Stomach (tissue), 4 donors: ENCODE data around the gene ADTRP.

Experiments used
- EP300 ChIP-seq: sonication (generic); formaldehyde crosslinking; IDR thresholded peaks from one replicate; pipeline ENCODE4 v1.6.1; 2017; ENCODE audit warnings: antibody characterized with exemption
- POLR2A ChIP-seq, 4 donors: fragments of 450-650 bp; IDR thresholded peaks; one replicate each; pipeline ENCODE4 v1.6.1; 2016; ENCODE audit warnings: antibody characterized with exemption in 4 of 4, control low read depth in 2 of 4, mild to moderate bottlenecking in 1 of 4, moderate library complexity in 1 of 4
- POLR2AphosphoS5 ChIP-seq, 3 donors: sonication (generic); formaldehyde crosslinking; IDR thresholded peaks; one replicate each; pipeline ENCODE4 v1.6.1; 2016; ENCODE audit warnings: antibody characterized with exemption in 3 of 3
- TF ChIP-seq, protein P1 (sequence below), 7 experiments: fragments of 450-650 bp in 4 of 7; fragments of 200-600 bp in 3 of 7; sonication (generic) in 3 of 7; IDR thresholded peaks; one replicate each; pipeline ENCODE4 v1.5.1; 2016 to 2019; ENCODE audit warnings: antibody characterized with exemption in 7 of 7, control low read depth in 2 of 7, mild to moderate bottlenecking in 1 of 7

DNA sequence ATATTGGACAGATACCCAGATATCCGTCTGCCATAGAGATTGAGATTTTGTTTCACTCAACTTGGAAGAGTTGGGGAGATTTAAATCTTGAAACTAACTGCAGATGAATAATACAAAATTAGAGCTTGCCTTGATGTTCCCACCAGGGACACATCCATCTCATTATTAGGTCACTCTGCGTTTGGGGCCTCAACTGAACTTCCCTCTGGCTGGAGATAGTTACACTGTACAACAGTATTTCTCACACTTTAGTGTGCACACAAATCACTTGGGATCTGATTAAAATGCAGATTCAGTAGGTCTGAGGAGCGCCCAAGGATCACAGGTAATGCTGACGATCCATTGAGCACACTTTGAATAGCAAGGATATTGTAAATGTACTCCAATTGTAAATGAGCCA, 35.0 kb upstream of the ADTRP start:
- TF ChIP-seq POLR2A (IDR thresholded peaks at IDR 0.05) (no peak), EP300 (no peak), POLR2AphosphoS5 (IDR thresholded peaks at IDR 0.05) (no peak)
- TF ChIP-seq, protein P1, sequence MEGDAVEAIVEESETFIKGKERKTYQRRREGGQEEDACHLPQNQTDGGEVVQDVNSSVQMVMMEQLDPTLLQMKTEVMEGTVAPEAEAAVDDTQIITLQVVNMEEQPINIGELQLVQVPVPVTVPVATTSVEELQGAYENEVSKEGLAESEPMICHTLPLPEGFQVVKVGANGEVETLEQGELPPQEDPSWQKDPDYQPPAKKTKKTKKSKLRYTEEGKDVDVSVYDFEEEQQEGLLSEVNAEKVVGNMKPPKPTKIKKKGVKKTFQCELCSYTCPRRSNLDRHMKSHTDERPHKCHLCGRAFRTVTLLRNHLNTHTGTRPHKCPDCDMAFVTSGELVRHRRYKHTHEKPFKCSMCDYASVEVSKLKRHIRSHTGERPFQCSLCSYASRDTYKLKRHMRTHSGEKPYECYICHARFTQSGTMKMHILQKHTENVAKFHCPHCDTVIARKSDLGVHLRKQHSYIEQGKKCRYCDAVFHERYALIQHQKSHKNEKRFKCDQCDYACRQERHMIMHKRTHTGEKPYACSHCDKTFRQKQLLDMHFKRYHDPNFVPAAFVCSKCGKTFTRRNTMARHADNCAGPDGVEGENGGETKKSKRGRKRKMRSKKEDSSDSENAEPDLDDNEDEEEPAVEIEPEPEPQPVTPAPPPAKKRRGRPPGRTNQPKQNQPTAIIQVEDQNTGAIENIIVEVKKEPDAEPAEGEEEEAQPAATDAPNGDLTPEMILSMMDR (IDR thresholded peaks at IDR 0.05): no peak
